GM21526 (cell line): ENCODE data around the gene OR56A1.

Source experiments
- ATAC-seq: cut with Tn5 transposase; IDR thresholded peaks from one replicate; pipeline ENCODE4 v1.9.1; 2021; ENCODE audit warnings: moderate library complexity; ENCODE audit not compliant: unreplicated experiment, low FRiP score

Gene OR56A1

GRCh38 chr11:5992604-5993251, 37.8 kb downstream of the OR56A1 start:
- ATAC-seq = peak; percentile 53

DNA sequence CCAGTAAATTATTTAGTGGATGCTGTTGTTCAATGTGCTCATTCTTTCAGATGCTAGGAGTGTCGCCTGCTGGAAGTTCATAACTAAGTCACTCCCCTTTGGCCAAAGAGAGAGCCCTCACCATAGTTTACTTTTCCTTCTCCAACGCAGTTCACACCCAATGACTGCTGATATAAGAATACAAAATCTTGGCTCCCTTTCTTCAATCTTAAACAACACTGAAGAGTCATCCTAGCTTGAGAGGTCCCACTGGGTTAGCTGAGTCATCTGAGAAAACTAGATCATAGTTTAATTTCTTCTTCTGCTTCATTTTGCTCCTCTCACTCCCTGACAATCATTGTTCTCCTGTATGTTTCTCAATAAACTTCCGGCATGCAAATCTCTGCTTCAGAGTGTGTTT, 38.4 kb downstream of the OR56A1 start:
- ATAC-seq = no peak

- no peak for ATAC-seq
Measured at GRCh38 chr11:5989203-5989602, 41.4 kb downstream of the OR56A1 start.

- ATAC-seq = no peak
Measured at GRCh38 chr11:5986885-5987284, 43.7 kb downstream of the OR56A1 start, which contains the start of gene OR52L1. Gene OR52L1, minus strand, starts transcription at chr11:5986985. Its CDS starts 55 bp downstream, at chr11:5986930.

DNA sequence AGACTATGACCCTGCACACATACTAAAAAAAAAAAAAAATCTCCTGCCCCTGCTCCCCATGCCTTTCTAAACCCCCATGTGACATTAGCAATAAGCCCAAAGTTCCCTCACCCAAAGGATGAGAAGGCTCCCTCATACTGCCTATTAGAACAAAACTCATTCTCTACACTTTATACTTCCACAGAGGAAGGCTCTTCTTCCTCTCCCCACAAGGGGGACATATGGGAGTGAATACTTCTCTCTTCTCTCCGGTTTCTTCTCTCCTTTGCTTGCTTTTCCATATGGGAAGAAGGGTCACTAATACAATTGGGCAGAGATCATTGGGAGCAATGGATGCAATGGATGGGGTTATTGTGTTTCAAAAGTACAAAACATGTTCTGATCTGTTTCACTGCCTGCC, 47.1 kb downstream of the OR56A1 start:
- ATAC-seq = no peak

DNA sequence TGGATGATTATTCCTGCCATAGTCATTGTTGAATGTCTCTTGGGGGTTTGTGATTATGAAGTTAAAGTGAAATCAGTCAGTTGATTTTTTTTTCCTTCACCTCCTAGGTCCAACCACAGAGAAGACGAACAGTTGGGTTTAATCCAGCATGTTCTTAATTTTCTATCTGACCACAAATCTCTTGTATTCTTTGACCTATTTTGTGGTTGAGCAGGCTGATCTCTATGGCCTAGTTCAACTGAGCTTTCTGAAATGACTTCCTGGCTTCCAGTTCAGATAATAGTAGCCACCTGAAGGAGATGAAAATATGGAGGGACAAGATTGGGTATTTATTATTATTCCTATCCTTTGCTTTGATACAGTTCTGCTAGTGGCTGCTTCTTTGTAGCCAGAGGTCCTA, 57.0 kb downstream of the OR56A1 start:
- ATAC-seq = no peak
